VCaP (cell line): Measurements from ENCODE around the gene HSD17B14.
"Not testable (repeated sequence)": the region's sequence is repeated elsewhere in the genome, so short reads cannot be mapped to it uniquely, and the experiment has no call there.

Experiments used
- H3K27ac ChIP-seq: fragments of 450-650 bp; 2 replicates; pipeline ENCODE4 v1.5.1; 2017
- CTCF ChIP-seq: fragments of 450-650 bp; conservative IDR thresholded peaks from 2 replicates; pipeline ENCODE4 v1.5.1; 2017; ENCODE audit warnings: mild to moderate bottlenecking, moderate library complexity

Gene HSD17B14

GRCh38 chr19:48836089-48837017 is at the start of gene HSD17B14:
Gene HSD17B14, minus strand, starts transcription at chr19:48836491. Its CDS starts 80 bp downstream, at chr19:48836411.
- peak within 1 kb of the TSS; percentile 75 for H3K27ac ChIP-seq

GRCh38 chr19:48883726-48884125 is 47.4 kb upstream of the HSD17B14 start:
- no peak overlapping the region for H3K27ac ChIP-seq
- TF ChIP-seq CTCF, result no peak

More at GRCh38 chr19:48836089-48837017, at the start of gene HSD17B14:
- TF ChIP-seq CTCF, result peak; percentile 61

- no peak for TF ChIP-seq CTCF
- H3K27ac ChIP-seq, result no peak overlapping the region
These were observed 45.7 kb upstream of the HSD17B14 start for GRCh38 chr19:48881741-48882657.

GRCh38 chr19:48879696-48880095 is 43.4 kb upstream of the HSD17B14 start:
- H3K27ac ChIP-seq, result not testable (repeated sequence)

- no peak overlapping the region for H3K27ac ChIP-seq
- TF ChIP-seq CTCF, result no peak
These were observed 42.8 kb upstream of the HSD17B14 start for GRCh38 chr19:48879025-48879637.

- no peak overlapping the region for H3K27ac ChIP-seq
These were observed 42.1 kb upstream of the HSD17B14 start for GRCh38 chr19:48878196-48879024.

More at GRCh38 chr19:48878196-48879024, 42.1 kb upstream of the HSD17B14 start:
- TF ChIP-seq CTCF, result no peak
